Calu3 (cell line): ENCODE data around the gene TTLL7. TPM values are rescaled to one million over a fixed set of nuclear protein-coding genes. Genes with fewer than 3 reads are reported as not detected.

ENCODE experiments used
- BruUV-seq: library from RNA; stranded (reverse); fragments of 400-500 nt; replicated peaks from 2 replicates; lab custom pipeline; 2021; lab: Mats Ljungman, UMichigan
- CTCF ChIA-PET: fragments of 300-600 bp; sonication (Branson Sonifier 250); formaldehyde crosslinking; loops from one replicate; lab custom pipeline; 2022; ENCODE audit warnings: antibody characterized with exemption; lab: Charles Lee
- DNase-seq: peaks from one replicate; pipeline ENCODE4 v3.0.0; 2022
- H3K27ac Mint-ChIP-seq: one replicate; pipeline ENCODE4 v1.8.0; 2022; ENCODE audit warnings: mixed read lengths; ENCODE audit not compliant: unreplicated experiment
- H3K27me3 Mint-ChIP-seq: one replicate; pipeline ENCODE4 v1.8.0; 2022; ENCODE audit warnings: mixed read lengths; ENCODE audit not compliant: unreplicated experiment
- H3K36me3 Mint-ChIP-seq: one replicate; pipeline ENCODE4 v1.8.0; 2022; ENCODE audit warnings: mild to moderate bottlenecking, moderate library complexity, mixed read lengths; ENCODE audit not compliant: insufficient read depth, unreplicated experiment
- H3K4me1 Mint-ChIP-seq: one replicate; pipeline ENCODE4 v1.8.0; 2022; ENCODE audit warnings: mild to moderate bottlenecking, low read depth, mixed read lengths; ENCODE audit not compliant: unreplicated experiment
- H3K4me3 Mint-ChIP-seq: one replicate; pipeline ENCODE4 v1.8.0; 2022; ENCODE audit warnings: mild to moderate bottlenecking, low read depth, moderate library complexity, mixed read lengths; ENCODE audit not compliant: unreplicated experiment
- H3K9me3 Mint-ChIP-seq: one replicate; pipeline ENCODE4 v1.8.0; 2022; ENCODE audit warnings: low read depth, mixed read lengths; ENCODE audit not compliant: unreplicated experiment
- CTCF ChIP-seq: fragments of 200-600 bp; IDR thresholded peaks from one replicate; pipeline ENCODE4 v1.8.0; 2022; ENCODE audit warnings: antibody characterized with exemption; ENCODE audit not compliant: unreplicated experiment
- intact Hi-C: fragments of 100-400 bp; cut with micrococcal nuclease; formaldehyde crosslinking; loops from one replicate; pipeline ENCODE4 v1.10.0; 2022; ENCODE audit not compliant: unreplicated experiment
- total RNA-seq: library from RNA; stranded (reverse); gene quantifications from 2 replicates; pipeline ENCODE4 v1.2.3, GENCODE V29; 2022

The TTLL7 gene
- total RNA-seq, 1 experiment from 2014 or later, result 4.6 TPM

DNA sequence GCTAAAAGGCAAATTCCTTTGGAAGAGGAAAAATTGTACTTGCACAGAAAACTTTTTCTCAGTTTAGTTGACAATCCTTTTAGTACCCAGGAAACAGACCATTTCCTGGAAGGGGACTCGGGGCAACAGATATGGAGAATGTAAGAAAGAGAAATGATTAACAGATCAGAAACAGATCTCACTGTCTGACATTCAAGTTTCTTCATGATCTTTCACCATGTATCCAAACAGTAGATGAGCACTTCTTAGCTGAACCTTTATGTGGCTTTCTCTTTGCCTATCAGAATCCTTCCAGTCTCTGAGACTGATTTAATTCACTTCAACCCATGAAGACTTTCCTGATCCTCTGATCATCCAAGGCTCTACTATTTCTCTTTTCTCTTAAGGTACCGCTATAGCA is 2.7 kb downstream of the TTLL7 start:
- H3K36me3 Mint-ChIP-seq, result peaks cover 16% of the 10 kb centered on the region
- CTCF ChIA-PET, result no interaction called here
- BruUV-seq, result no TSS peak
- TF ChIP-seq CTCF, result no peak
- intact Hi-C loops, result no loop called here
- H3K9me3 Mint-ChIP-seq, result no peaks in the 10 kb centered on the region
- H3K4me1 Mint-ChIP-seq, result peaks cover 25% of the 10 kb centered on the region
- H3K27me3 Mint-ChIP-seq, result peaks cover 30% of the 10 kb centered on the region
- no peak overlapping the region for H3K27ac Mint-ChIP-seq
- no peak overlapping the region for H3K4me3 Mint-ChIP-seq
- DNase-seq, result no peak

GRCh38 chr1:83995649-83996048 is 3.3 kb downstream of the TTLL7 start:
- intact Hi-C loops, result no loop called here

DNA sequence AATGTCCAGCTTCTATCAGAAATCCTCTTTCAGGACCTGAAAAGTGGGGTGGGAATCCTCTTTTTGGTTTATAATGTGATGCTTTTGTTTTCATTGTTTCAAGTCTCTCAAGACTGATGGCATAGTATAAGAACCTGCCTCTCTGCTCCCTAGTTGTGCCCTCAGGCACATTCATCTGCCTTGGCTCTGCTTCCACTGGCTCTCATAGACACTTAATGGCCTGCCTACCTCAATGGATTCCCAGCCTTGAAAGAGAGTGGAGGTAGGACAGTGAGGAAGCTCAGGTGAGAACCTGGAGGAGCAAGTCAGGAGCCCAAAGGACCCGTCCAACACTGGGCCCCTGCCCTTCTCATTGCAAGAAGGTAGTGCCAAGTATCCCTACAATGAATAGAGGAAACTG is 4.8 kb downstream of the TTLL7 start:
- H3K4me1 Mint-ChIP-seq, result peaks cover 15% of the 10 kb centered on the region
- DNase-seq, result no peak
- intact Hi-C loops, result no loop called here
- H3K4me3 Mint-ChIP-seq, result no peak overlapping the region
- CTCF ChIA-PET, result no interaction called here
- no TSS peak for BruUV-seq
- H3K27me3 Mint-ChIP-seq, result peaks cover 14% of the 10 kb centered on the region
- TF ChIP-seq CTCF, result no peak
- H3K27ac Mint-ChIP-seq, result no peak overlapping the region
- peaks cover 11% of the 10 kb centered on the region for H3K36me3 Mint-ChIP-seq
- H3K9me3 Mint-ChIP-seq, result no peaks in the 10 kb centered on the region

More at GRCh38 chr1:83995649-83996048, 3.3 kb downstream of the TTLL7 start:
- BruUV-seq, result no TSS peak
- no peak overlapping the region for H3K27ac Mint-ChIP-seq
- H3K27me3 Mint-ChIP-seq, result peaks cover 25% of the 10 kb centered on the region
- CTCF ChIA-PET, result no interaction called here
- TF ChIP-seq CTCF, result no peak
- peaks cover 16% of the 10 kb centered on the region for H3K36me3 Mint-ChIP-seq
- H3K9me3 Mint-ChIP-seq, result no peaks in the 10 kb centered on the region
- H3K4me1 Mint-ChIP-seq, result peaks cover 25% of the 10 kb centered on the region
- no peak for DNase-seq
- H3K4me3 Mint-ChIP-seq, result no peak overlapping the region

DNA sequence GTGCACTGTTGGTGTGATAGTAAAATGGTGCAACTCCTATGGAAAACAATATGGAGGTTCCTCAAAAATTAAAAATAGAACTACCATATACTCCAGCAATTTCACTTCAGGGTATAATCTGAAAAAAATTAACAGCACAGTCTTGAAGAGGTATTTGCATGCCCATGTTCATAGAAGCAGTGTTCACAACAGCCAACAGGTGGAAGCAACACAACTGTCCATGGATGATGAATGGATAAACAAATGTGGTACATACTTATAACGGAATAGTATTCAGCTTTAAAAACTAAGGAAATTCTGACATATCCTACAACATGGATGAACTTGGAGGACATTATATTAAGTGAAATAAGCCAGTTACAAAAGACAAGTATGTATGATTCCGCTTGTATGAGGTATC is 8.2 kb downstream of the TTLL7 start:
- no peak for TF ChIP-seq CTCF
- Mint-ChIP-seq H3K36me3 (no peaks in the 10 kb centered on the region), H3K27ac (no peak overlapping the region), H3K4me1 (no peaks in the 10 kb centered on the region), H3K9me3 (no peaks in the 10 kb centered on the region), H3K4me3 (no peak overlapping the region), H3K27me3 (no peaks in the 10 kb centered on the region)
- CTCF ChIA-PET, result interaction anchor here (1.0 kb wide), 1 partner anchor 8 kb away, joined by 3 read pairs; the partner anchor contains the start of gene TTLL7
- intact Hi-C loops, result no loop called here
- no TSS peak for BruUV-seq
- DNase-seq, result no peak
